HEK293 (cell line): ENCODE results near the gene NDOR1.
A peak's percentile ranks its signal among the peaks of the same experiment; 100 is the strongest.

Source experiments
- CTCF ChIA-PET: fragments of 350-600 bp; formaldehyde crosslinking; extraction: SDS; loops from one replicate; lab custom pipeline; 2021; ENCODE audit warnings: antibody characterized with exemption; lab: Yijun Ruan, JAX
- POLR2A ChIA-PET: fragments of 300-600 bp; formaldehyde crosslinking; extraction: SDS; loops from one replicate; lab custom pipeline; 2020; ENCODE audit warnings: antibody characterized with exemption, inconsistent platforms; lab: Yijun Ruan, JAX
- H3K27ac ChIP-seq: fragments of 200-500 bp; sonication (Bioruptor generic); 2 replicates; pipeline ENCODE4 v1.5.1; 2014; ENCODE audit warnings: low read depth, low read length, control low read depth, inconsistent platforms; ENCODE audit errors: extremely low read depth
- H3K36me3 ChIP-seq, 2 experiments: fragments of 200-500 bp in 1 of 2; sonication (Bioruptor generic) in 1 of 2; 1 replicate in 1 of 2; 2 replicates in 1 of 2; pipeline ENCODE4 v1.5.1; 2014 to 2017; ENCODE audit warnings: inconsistent platforms in 2 of 2, low read length in 2 of 2; ENCODE audit not compliant: control insufficient read depth in 2 of 2, insufficient read depth in 1 of 2
- H3K4me1 ChIP-seq: fragments of 200-500 bp; sonication (Bioruptor generic); 2 replicates; pipeline ENCODE4 v1.5.1; 2014; ENCODE audit warnings: mild to moderate bottlenecking, low read length, inconsistent platforms; ENCODE audit not compliant: control insufficient read depth, insufficient read depth
- H3K4me3 ChIP-seq: 2 replicates; pipeline ENCODE4 v1.5.1; 2011; ENCODE audit warnings: low read depth, mild to moderate bottlenecking, control low read depth, low read length, moderate library complexity
- H3K9me3 ChIP-seq: fragments of 200-500 bp; sonication (Bioruptor generic); 2 replicates; pipeline ENCODE4 v1.5.1; 2014; ENCODE audit warnings: low read depth, low read length, inconsistent platforms; ENCODE audit not compliant: control insufficient read depth, insufficient read depth
- BCL11B ChIP-seq: fragments of 450-650 bp; formaldehyde crosslinking; IDR thresholded peaks from 2 replicates; pipeline ENCODE4 v1.5.1; 2016; ENCODE audit warnings: low read depth, missing biosample characterization, missing genetic modification characterization
- FEZF1 ChIP-seq: fragments of 450-650 bp; formaldehyde crosslinking; IDR thresholded peaks from 2 replicates; pipeline ENCODE4 v1.5.1; 2016; ENCODE audit warnings: missing biosample characterization, missing genetic modification characterization
- GLIS2 ChIP-seq: fragments of 450-650 bp; formaldehyde crosslinking; IDR thresholded peaks from 2 replicates; pipeline ENCODE4 v1.5.1; 2016; ENCODE audit warnings: missing biosample characterization, missing genetic modification characterization
- IKZF3 ChIP-seq: fragments of 450-650 bp; IDR thresholded peaks from 2 replicates; pipeline ENCODE4 v1.5.0; 2018; ENCODE audit warnings: missing biosample characterization, mild to moderate bottlenecking, missing genetic modification characterization, moderate library complexity
- KLF16 ChIP-seq: fragments of 450-650 bp; formaldehyde crosslinking; IDR thresholded peaks from 2 replicates; pipeline ENCODE4 v1.5.1; 2017; ENCODE audit warnings: missing biosample characterization, missing genetic modification characterization
- PRDM1 ChIP-seq: fragments of 450-650 bp; formaldehyde crosslinking; IDR thresholded peaks from 2 replicates; pipeline ENCODE4; 2016; ENCODE audit warnings: missing biosample characterization, missing genetic modification characterization
- SP3 ChIP-seq: fragments of 450-650 bp; formaldehyde crosslinking; IDR thresholded peaks from 2 replicates; pipeline ENCODE4 v1.5.1; 2016; ENCODE audit warnings: missing biosample characterization, missing genetic modification characterization
- WT1 ChIP-seq: fragments of 450-650 bp; formaldehyde crosslinking; IDR thresholded peaks from 2 replicates; pipeline ENCODE4 v1.5.1; 2016; ENCODE audit warnings: missing biosample characterization, missing genetic modification characterization
- ZBTB20 ChIP-seq: fragments of 450-650 bp; formaldehyde crosslinking; IDR thresholded peaks from 2 replicates; pipeline ENCODE4 v1.5.1; 2016; ENCODE audit warnings: missing biosample characterization, missing genetic modification characterization
- ZEB2 ChIP-seq: fragments of 450-650 bp; formaldehyde crosslinking; IDR thresholded peaks from 2 replicates; pipeline ENCODE4 v1.5.1; 2016; ENCODE audit warnings: missing biosample characterization, missing genetic modification characterization
- ZNF114 ChIP-seq: fragments of 450-650 bp; formaldehyde crosslinking; IDR thresholded peaks from 2 replicates; pipeline ENCODE4 v1.5.0; 2017; ENCODE audit warnings: missing biosample characterization, missing genetic modification characterization
- ZNF341 ChIP-seq: fragments of 450-650 bp; formaldehyde crosslinking; IDR thresholded peaks from 2 replicates; pipeline ENCODE4; 2016; ENCODE audit warnings: low read depth, missing biosample characterization, missing genetic modification characterization
- ZNF394 ChIP-seq: fragments of 450-650 bp; formaldehyde crosslinking; IDR thresholded peaks from 2 replicates; pipeline ENCODE4 v1.5.1; 2016; ENCODE audit warnings: missing biosample characterization, missing genetic modification characterization, mild to moderate bottlenecking, moderate library complexity, borderline replicate concordance
- ZNF600 ChIP-seq: fragments of 450-650 bp; formaldehyde crosslinking; IDR thresholded peaks from 2 replicates; pipeline ENCODE4 v1.5.1; 2016; ENCODE audit warnings: missing biosample characterization, missing genetic modification characterization
- TF ChIP-seq, protein P1 (sequence below): fragments of 450-650 bp; formaldehyde crosslinking; IDR thresholded peaks from 2 replicates; pipeline ENCODE4 v1.5.1; 2017; ENCODE audit warnings: missing biosample characterization, mild to moderate bottlenecking, missing genetic modification characterization, moderate library complexity
- TF ChIP-seq, protein P2 (sequence below): fragments of 450-650 bp; formaldehyde crosslinking; optimal IDR thresholded peaks from 2 replicates; pipeline ENCODE3; 2016; ENCODE audit warnings: missing biosample characterization, mild to moderate bottlenecking, missing genetic modification characterization
- TF ChIP-seq, protein P3 (sequence below): fragments of 450-650 bp; formaldehyde crosslinking; conservative IDR thresholded peaks from 2 replicates; pipeline ENCODE4 v1.5.1; 2016; ENCODE audit warnings: low read depth, missing biosample characterization, missing genetic modification characterization
- TF ChIP-seq, protein P4 (sequence below): sonication (generic); formaldehyde crosslinking; IDR thresholded peaks from 2 replicates; pipeline ENCODE4 v1.8.1; 2022; ENCODE audit warnings: mild to moderate bottlenecking, moderate library complexity, missing genetic modification reagents
- TF ChIP-seq, protein P5 (sequence below): fragments of 450-650 bp; IDR thresholded peaks from 2 replicates; pipeline ENCODE4 v1.5.1; 2018; ENCODE audit warnings: missing biosample characterization, missing genetic modification characterization
- TF ChIP-seq, protein P6 (sequence below): IDR thresholded peaks from 2 replicates; pipeline ENCODE4 v1.6.1; 2011; ENCODE audit warnings: mild to moderate bottlenecking, low read depth, low read length, borderline replicate concordance

The NDOR1 gene

DNA sequence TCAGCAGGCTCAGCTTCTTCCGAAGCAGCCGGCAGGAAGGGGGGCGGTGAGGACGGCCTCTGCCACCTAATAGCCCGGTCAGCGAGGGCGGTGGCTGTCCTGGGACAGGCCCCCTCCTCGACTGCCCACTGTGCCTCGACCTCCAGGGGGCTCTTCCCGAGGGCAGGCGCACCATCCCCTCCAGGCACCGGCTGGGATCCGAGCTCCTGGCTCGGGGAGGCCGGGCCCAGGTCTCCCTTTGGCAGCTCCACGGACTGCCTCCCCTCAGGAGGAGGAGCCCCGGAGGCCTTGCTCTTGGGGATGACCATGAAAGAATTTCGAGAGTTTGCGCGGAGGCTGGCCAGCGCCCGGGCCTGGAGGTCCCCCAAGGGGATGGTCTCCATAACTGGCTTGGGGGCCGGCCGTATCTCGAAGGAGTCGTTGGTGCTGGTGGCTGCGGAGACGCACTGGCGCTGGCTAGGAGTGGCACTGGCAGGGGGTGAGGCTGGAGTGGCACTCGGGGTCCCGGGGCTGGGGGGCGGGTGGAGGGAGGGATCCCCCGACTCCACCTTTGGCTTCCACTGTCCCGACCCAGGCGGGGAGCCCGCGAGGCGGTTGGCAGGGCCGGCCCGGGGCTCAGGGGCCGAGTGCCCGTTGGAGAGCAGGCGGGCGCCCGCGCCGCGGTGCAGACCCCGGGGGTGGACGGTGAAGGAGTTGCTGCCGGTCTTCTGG lies 5.9 kb upstream of the NDOR1 start (continued):
- TF ChIP-seq SP3 (tag by site-specific recombination): 0 out of 2 replicates have a peak, but pooled peaks have one; percentile 26
- no peak for TF ChIP-seq ZNF114 (tag by site-specific recombination)
- no peak for TF ChIP-seq PRDM1
- TF ChIP-seq IKZF3 (tag by site-specific recombination): 0 out of 2 replicates have a peak, but pooled peaks have one; percentile 18
- TF ChIP-seq FEZF1 (tag by site-specific recombination): no peak
- TF ChIP-seq, protein P1, sequence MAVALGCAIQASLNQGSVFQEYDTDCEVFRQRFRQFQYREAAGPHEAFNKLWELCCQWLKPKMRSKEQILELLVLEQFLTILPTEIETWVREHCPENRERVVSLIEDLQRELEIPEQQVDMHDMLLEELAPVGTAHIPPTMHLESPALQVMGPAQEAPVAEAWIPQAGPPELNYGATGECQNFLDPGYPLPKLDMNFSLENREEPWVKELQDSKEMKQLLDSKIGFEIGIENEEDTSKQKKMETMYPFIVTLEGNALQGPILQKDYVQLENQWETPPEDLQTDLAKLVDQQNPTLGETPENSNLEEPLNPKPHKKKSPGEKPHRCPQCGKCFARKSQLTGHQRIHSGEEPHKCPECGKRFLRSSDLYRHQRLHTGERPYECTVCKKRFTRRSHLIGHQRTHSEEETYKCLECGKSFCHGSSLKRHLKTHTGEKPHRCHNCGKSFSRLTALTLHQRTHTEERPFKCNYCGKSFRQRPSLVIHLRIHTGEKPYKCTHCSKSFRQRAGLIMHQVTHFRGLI (tag by site-specific recombination): no peak
- TF ChIP-seq GLIS2: peak; percentile 32; the same call in 1 of the 2 replicates
- TF ChIP-seq, protein P2, sequence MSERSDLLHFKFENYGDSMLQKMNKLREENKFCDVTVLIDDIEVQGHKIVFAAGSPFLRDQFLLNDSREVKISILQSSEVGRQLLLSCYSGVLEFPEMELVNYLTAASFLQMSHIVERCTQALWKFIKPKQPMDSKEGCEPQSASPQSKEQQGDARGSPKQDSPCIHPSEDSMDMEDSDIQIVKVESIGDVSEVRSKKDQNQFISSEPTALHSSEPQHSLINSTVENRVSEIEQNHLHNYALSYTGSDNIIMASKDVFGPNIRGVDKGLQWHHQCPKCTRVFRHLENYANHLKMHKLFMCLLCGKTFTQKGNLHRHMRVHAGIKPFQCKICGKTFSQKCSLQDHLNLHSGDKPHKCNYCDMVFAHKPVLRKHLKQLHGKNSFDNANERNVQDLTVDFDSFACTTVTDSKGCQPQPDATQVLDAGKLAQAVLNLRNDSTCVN (tag by site-specific recombination): peak; percentile 24
- no peak for TF ChIP-seq KLF16 (tag by site-specific recombination)
- 0 out of 2 replicates have a peak, but pooled peaks have one; percentile 41 for TF ChIP-seq ZNF394 (tag by site-specific recombination)
- peak; percentile 80 for TF ChIP-seq ZNF341 (tag by site-specific recombination)

DNA sequence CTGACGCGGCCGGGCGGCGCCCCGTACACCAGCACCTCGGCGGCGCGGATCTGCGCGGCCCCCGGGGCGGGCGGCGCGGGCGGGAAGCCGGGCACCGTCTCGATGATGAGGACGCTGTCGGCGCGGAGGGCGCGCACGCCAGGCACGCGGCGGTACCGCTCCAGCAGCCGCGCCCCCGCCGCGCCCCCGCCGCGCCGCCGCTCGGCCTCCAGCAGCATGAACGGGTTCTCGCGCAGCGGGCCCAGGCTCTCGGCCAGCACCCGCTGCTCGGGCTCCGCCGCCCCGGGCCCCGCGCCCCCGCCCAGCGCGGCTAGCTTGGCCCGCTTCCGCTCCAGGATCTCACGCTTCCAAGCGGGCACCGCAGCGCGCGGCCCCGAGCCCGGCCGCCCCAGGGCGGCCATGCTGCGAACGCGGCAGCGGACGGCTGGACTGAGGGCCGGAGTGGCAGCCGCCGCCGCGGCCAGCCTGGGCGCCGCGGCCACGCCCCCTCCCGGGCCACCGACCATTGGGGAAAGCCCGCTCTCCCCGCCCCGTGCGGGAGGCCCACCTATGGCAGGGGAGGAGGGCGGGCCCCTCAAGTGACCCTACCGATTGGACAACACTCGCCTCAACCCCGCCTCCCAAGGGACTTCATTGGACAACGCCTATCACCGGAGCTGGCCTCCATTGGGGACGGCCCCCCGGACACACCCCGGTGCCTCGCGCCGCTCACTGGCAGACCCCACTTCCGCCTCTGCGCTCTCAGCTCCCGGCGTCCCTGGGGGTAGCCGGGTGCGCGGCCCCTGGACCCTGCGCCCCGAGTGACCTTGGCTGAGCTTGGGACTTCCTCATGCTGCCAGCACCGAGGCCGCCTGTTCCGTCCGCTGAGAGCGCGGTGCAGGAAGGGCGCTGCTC lies 4.9 kb upstream of the NDOR1 start, which contains the start of gene TPRN:
TSS of gene TPRN (minus strand) at position 431 of the 894 bp plus-strand sequence. CDS start at position 401, 30 bp downstream.
- H3K4me1 ChIP-seq: peaks cover 9% of the 10 kb centered on the region
- POLR2A ChIA-PET: interaction anchor here (0.6 to 16.6 kb wide), 30 partner anchors 9 to 529 kb away, joined by 3 to 304 read pairs (median 5); partner anchors contain the start of genes ANAPC2, CYSRT1, GRIN1 and MAN1B1
- TF ChIP-seq, protein P3, sequence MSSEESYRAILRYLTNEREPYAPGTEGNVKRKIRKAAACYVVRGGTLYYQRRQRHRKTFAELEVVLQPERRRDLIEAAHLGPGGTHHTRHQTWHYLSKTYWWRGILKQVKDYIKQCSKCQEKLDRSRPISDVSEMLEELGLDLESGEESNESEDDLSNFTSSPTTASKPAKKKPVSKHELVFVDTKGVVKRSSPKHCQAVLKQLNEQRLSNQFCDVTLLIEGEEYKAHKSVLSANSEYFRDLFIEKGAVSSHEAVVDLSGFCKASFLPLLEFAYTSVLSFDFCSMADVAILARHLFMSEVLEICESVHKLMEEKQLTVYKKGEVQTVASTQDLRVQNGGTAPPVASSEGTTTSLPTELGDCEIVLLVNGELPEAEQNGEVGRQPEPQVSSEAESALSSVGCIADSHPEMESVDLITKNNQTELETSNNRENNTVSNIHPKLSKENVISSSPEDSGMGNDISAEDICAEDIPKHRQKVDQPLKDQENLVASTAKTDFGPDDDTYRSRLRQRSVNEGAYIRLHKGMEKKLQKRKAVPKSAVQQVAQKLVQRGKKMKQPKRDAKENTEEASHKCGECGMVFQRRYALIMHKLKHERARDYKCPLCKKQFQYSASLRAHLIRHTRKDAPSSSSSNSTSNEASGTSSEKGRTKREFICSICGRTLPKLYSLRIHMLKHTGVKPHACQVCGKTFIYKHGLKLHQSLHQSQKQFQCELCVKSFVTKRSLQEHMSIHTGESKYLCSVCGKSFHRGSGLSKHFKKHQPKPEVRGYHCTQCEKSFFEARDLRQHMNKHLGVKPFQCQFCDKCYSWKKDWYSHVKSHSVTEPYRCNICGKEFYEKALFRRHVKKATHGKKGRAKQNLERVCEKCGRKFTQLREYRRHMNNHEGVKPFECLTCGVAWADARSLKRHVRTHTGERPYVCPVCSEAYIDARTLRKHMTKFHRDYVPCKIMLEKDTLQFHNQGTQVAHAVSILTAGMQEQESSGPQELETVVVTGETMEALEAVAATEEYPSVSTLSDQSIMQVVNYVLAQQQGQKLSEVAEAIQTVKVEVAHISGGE: peak; percentile 79
- TF ChIP-seq, protein P4, sequence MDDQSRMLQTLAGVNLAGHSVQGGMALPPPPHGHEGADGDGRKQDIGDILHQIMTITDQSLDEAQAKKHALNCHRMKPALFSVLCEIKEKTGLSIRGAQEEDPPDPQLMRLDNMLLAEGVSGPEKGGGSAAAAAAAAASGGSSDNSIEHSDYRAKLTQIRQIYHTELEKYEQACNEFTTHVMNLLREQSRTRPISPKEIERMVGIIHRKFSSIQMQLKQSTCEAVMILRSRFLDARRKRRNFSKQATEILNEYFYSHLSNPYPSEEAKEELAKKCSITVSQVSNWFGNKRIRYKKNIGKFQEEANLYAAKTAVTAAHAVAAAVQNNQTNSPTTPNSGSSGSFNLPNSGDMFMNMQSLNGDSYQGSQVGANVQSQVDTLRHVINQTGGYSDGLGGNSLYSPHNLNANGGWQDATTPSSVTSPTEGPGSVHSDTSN: peak; percentile 91
- TF ChIP-seq, protein P5, sequence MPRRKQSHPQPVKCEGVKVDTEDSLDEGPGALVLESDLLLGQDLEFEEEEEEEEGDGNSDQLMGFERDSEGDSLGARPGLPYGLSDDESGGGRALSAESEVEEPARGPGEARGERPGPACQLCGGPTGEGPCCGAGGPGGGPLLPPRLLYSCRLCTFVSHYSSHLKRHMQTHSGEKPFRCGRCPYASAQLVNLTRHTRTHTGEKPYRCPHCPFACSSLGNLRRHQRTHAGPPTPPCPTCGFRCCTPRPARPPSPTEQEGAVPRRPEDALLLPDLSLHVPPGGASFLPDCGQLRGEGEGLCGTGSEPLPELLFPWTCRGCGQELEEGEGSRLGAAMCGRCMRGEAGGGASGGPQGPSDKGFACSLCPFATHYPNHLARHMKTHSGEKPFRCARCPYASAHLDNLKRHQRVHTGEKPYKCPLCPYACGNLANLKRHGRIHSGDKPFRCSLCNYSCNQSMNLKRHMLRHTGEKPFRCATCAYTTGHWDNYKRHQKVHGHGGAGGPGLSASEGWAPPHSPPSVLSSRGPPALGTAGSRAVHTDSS (tag by site-specific recombination): peak; percentile 26; the same call in 1 of the 2 replicates
- TF ChIP-seq, protein P2 (tag by site-specific recombination): peak; percentile 88
- TF ChIP-seq, protein P6, sequence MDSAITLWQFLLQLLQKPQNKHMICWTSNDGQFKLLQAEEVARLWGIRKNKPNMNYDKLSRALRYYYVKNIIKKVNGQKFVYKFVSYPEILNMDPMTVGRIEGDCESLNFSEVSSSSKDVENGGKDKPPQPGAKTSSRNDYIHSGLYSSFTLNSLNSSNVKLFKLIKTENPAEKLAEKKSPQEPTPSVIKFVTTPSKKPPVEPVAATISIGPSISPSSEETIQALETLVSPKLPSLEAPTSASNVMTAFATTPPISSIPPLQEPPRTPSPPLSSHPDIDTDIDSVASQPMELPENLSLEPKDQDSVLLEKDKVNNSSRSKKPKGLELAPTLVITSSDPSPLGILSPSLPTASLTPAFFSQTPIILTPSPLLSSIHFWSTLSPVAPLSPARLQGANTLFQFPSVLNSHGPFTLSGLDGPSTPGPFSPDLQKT: peak; percentile 12; the same call in 1 of the 2 replicates
- peak; percentile 91 for TF ChIP-seq BCL11B (tag by site-specific recombination)
- TF ChIP-seq ZBTB20 (tag by site-specific recombination): peak; percentile 60; the same call in 1 of the 2 replicates
- TF ChIP-seq WT1 (tag by site-specific recombination): no peak
- 0 out of 2 replicates have a peak, but pooled peaks have one; percentile 12 for TF ChIP-seq ZNF600 (tag by site-specific recombination)
- peak; percentile 87 for TF ChIP-seq ZEB2 (tag by site-specific recombination)

More for the DNA sequence above, 4.9 kb upstream of the NDOR1 start, which contains the start of gene TPRN:
- Histone ChIP-seq H3K27ac (peak within 1 kb of the TSS; percentile 57; the same call in 1 of the 2 replicates), H3K4me3 (peak within 1 kb of the TSS; percentile 86), H3K9me3 (no peaks in the 10 kb centered on the region), H3K36me3 (peaks cover 0 to 3% of the 10 kb centered on the region in 2 experiments; a peak in 1 of 3 replicates)
- CTCF ChIA-PET: interaction anchor here (0.6 to 1.1 kb wide), 7 partner anchors 12 to 412 kb away, joined by 3 to 5 read pairs (median 3); partner anchors contain the start of genes ANAPC2, RNF224 and SSNA1
